ENCODE results near the gene CDH12.
"Not testable (repeated sequence)": the region's sequence is repeated elsewhere in the genome, so short reads cannot be mapped to it uniquely, and the experiment has no call there.

CDH12 gene

GRCh38 chr5:22852807-22853660 is at the start of gene CDH12:
Gene CDH12 (minus strand): TSS chr5:22853344.
- peak within 1 kb of the TSS; percentile 84 for H3K4me3 ChIP-seq (ENCODE audit: low read length)
- no peaks in the 10 kb centered on the region for H3K4me1 ChIP-seq (ENCODE audit: insufficient read depth, low read length)
- H3K27me3 ChIP-seq (ENCODE audit: insufficient read depth, low read length) = peaks cover 26% of the 10 kb centered on the region
- H3K36me3 ChIP-seq (ENCODE audit: insufficient read depth, low read depth, low read length) = no peaks in the 10 kb centered on the region
- H3K9ac ChIP-seq (ENCODE audit: low read depth, low read length) = no peak within 1 kb of the TSS; the same call in 1 of the 2 replicates
- no peak within 1 kb of the TSS for H3K27ac ChIP-seq (ENCODE audit: low read length)
- H3K9me3 ChIP-seq (ENCODE audit: insufficient read depth, low read depth, low read length) = no peaks in the 10 kb centered on the region

- H3K4me3 ChIP-seq (ENCODE audit: low read length) = no peak overlapping the region
- H3K9ac ChIP-seq (ENCODE audit: low read depth, low read length) = no peak overlapping the region
- no peak overlapping the region for H3K27ac ChIP-seq (ENCODE audit: low read length)
- no peaks in the 10 kb centered on the region for H3K36me3 ChIP-seq (ENCODE audit: insufficient read depth, low read depth, low read length)
- H3K9me3 ChIP-seq (ENCODE audit: insufficient read depth, low read depth, low read length) = peaks cover 11% of the 10 kb centered on the region; the same call in 1 of the 2 replicates
- H3K27me3 ChIP-seq (ENCODE audit: insufficient read depth, low read length) = no peaks in the 10 kb centered on the region
- no peaks in the 10 kb centered on the region for H3K4me1 ChIP-seq (ENCODE audit: insufficient read depth, low read length)
Measured at GRCh38 chr5:22901885-22902284, 48.7 kb upstream of the CDH12 start.

DNA sequence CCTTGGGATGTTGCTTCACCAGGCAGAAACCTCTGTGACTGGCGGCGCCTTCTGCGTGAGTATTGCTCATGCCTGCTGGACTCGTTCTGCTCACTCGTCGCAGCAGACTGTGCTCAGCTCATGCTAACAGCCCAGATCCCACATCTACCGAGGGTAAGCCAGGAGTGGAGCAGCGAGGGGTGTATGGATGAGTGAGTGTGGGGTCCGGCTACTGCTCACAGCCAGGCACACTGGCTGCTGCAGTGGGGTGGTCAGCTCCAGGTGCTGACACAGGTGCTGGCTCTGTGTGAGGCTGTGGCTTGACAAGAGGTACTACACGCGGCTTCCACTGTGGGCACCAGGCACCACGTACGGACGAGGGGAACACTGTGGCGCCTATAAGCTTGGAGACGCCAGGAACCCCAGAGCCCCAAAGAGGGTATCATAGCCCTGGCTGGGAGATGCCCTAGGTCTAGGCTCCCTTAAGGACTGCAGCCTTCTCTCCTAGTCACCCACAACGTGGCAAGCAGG is 47.7 kb upstream of the CDH12 start:
- H3K27me3 ChIP-seq (ENCODE audit: insufficient read depth, low read length) = no peaks in the 10 kb centered on the region
- H3K9me3 ChIP-seq (ENCODE audit: insufficient read depth, low read depth, low read length) = peaks cover 11% of the 10 kb centered on the region; the same call in 1 of the 2 replicates
- no peak overlapping the region for H3K4me3 ChIP-seq (ENCODE audit: low read length)
- H3K9ac ChIP-seq (ENCODE audit: low read depth, low read length) = no peak overlapping the region
- H3K4me1 ChIP-seq (ENCODE audit: insufficient read depth, low read length) = no peaks in the 10 kb centered on the region
- H3K27ac ChIP-seq (ENCODE audit: low read length) = no peak overlapping the region
- H3K36me3 ChIP-seq (ENCODE audit: insufficient read depth, low read depth, low read length) = no peaks in the 10 kb centered on the region

DNA sequence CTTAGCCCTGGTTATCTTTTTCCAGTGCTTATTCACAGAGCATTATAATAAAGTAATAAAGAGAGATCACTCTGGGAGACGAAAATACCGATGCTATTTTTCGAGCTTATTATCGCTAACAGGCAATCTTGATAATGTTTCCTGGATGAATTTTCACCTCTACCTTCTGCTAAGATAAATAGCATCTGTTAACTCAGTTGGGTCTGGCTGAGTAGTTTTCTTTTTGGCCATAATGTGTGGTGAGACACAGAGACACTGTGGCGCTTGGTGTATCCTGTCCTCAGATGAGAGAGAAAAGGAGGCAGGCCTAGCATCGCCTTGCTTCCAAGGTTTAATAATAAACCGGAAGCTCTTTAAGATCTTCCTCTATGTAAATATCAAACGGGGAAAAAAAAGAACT is 46.2 kb upstream of the CDH12 start:
- peaks cover 11% of the 10 kb centered on the region; the same call in 1 of the 2 replicates for H3K9me3 ChIP-seq (ENCODE audit: insufficient read depth, low read depth, low read length)
- no peak overlapping the region for H3K4me3 ChIP-seq (ENCODE audit: low read length)
- no peaks in the 10 kb centered on the region for H3K27me3 ChIP-seq (ENCODE audit: insufficient read depth, low read length)
- H3K9ac ChIP-seq (ENCODE audit: low read depth, low read length) = no peak overlapping the region
- H3K36me3 ChIP-seq (ENCODE audit: insufficient read depth, low read depth, low read length) = no peaks in the 10 kb centered on the region
- H3K4me1 ChIP-seq (ENCODE audit: insufficient read depth, low read length) = no peaks in the 10 kb centered on the region
- no peak overlapping the region for H3K27ac ChIP-seq (ENCODE audit: low read length)

DNA sequence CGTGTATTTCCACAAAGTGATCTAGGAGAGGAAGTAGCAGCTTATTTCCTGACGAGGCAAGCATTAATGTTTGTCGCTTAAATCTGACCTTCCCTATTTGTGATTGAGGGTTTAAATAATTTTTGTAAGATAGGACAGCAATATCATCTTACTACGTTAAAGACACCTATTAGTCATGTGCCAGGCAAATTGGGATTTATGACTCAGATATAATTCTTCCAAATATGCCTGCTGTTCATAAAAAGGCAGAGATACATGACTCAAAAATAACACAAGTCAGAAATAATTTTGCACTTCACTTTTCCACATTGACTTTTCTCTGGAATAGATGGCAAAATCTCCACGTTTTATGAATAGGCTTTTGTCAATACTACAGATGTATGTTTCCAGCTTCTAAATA is 43.0 kb upstream of the CDH12 start:
- H3K36me3 ChIP-seq (ENCODE audit: insufficient read depth, low read depth, low read length) = no peaks in the 10 kb centered on the region
- H3K4me3 ChIP-seq (ENCODE audit: low read length) = no peak overlapping the region
- no peaks in the 10 kb centered on the region for H3K27me3 ChIP-seq (ENCODE audit: insufficient read depth, low read length)
- no peak overlapping the region for H3K9ac ChIP-seq (ENCODE audit: low read depth, low read length)
- peaks cover 7% of the 10 kb centered on the region; the same call in 1 of the 2 replicates for H3K9me3 ChIP-seq (ENCODE audit: insufficient read depth, low read depth, low read length)
- no peak overlapping the region for H3K27ac ChIP-seq (ENCODE audit: low read length)
- H3K4me1 ChIP-seq (ENCODE audit: insufficient read depth, low read length) = no peaks in the 10 kb centered on the region

DNA sequence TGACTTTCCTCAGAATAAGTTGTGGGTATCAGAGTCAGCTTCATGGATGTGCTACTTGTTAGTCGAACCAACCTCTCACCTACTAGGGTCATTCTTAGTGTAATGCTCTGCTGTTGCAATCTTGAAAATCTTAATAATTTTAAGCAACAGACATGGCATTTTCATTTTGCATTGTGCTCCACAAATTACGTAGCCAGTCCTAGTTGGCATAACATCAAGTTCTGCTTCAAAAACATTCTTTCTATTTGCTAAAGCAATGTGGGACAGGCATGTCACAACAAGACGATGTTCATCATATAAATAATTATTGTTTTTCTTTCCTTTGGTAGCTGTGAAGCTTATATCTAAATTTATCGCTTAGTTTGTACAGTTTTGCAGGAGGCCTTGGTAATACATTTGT is 39.3 kb upstream of the CDH12 start:
- Histone ChIP-seq H3K9me3 (ENCODE audit: insufficient read depth, low read depth, low read length) (no peaks in the 10 kb centered on the region), H3K4me3 (ENCODE audit: low read length) (no peak overlapping the region), H3K4me1 (ENCODE audit: insufficient read depth, low read length) (no peaks in the 10 kb centered on the region; the same call in 1 of the 2 replicates)

DNA sequence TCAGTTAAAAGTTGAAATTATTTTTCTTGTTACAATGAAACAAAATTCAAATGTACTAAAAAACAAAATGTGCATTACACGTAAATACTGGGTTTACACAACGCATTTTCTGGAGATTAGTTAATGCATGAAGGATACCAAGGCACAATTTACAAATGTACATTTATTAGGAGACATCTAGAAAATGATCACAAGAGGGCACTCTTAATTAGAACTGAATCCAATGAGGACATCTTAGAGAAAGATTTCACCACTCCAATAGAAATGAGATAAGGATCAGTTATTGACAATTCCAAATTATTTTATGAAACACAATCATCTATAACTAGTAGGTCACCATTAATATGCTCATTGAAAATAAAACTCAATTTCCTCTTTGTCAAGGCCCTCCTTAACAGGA is 36.6 kb upstream of the CDH12 start:
- no peak overlapping the region for H3K9ac ChIP-seq (ENCODE audit: low read depth, low read length)
- H3K27ac ChIP-seq (ENCODE audit: low read length) = no peak overlapping the region
- no peaks in the 10 kb centered on the region for H3K36me3 ChIP-seq (ENCODE audit: insufficient read depth, low read depth, low read length)
- H3K4me1 ChIP-seq (ENCODE audit: insufficient read depth, low read length) = no peaks in the 10 kb centered on the region; the same call in 1 of the 2 replicates
- no peak overlapping the region for H3K4me3 ChIP-seq (ENCODE audit: low read length)
- no peaks in the 10 kb centered on the region for H3K27me3 ChIP-seq (ENCODE audit: insufficient read depth, low read length)
- H3K9me3 ChIP-seq (ENCODE audit: insufficient read depth, low read depth, low read length) = no peaks in the 10 kb centered on the region

More for the DNA sequence above, 39.3 kb upstream of the CDH12 start:
- Histone ChIP-seq H3K27ac (ENCODE audit: low read length) (no peak overlapping the region), H3K27me3 (ENCODE audit: insufficient read depth, low read length) (no peaks in the 10 kb centered on the region), H3K36me3 (ENCODE audit: insufficient read depth, low read depth, low read length) (no peaks in the 10 kb centered on the region), H3K9ac (ENCODE audit: low read depth, low read length) (no peak overlapping the region)

- no peaks in the 10 kb centered on the region for H3K36me3 ChIP-seq (ENCODE audit: insufficient read depth, low read depth, low read length)
- no peaks in the 10 kb centered on the region for H3K9me3 ChIP-seq (ENCODE audit: insufficient read depth, low read depth, low read length)
- no peaks in the 10 kb centered on the region; the same call in 1 of the 2 replicates for H3K4me1 ChIP-seq (ENCODE audit: insufficient read depth, low read length)
- H3K27me3 ChIP-seq (ENCODE audit: insufficient read depth, low read length) = no peaks in the 10 kb centered on the region
- H3K4me3 ChIP-seq (ENCODE audit: low read length) = no peak overlapping the region
- H3K9ac ChIP-seq (ENCODE audit: low read depth, low read length) = no peak overlapping the region
- no peak overlapping the region for H3K27ac ChIP-seq (ENCODE audit: low read length)
Measured at GRCh38 chr5:22887566-22887965, 34.4 kb upstream of the CDH12 start.

- not testable (repeated sequence) for H3K4me1 ChIP-seq (ENCODE audit: insufficient read depth, low read length); H3K27ac ChIP-seq (ENCODE audit: low read length); H3K9ac ChIP-seq (ENCODE audit: low read depth, low read length); H3K36me3 ChIP-seq (ENCODE audit: insufficient read depth, low read depth, low read length); H3K27me3 ChIP-seq (ENCODE audit: insufficient read depth, low read length); H3K4me3 ChIP-seq (ENCODE audit: low read length); H3K9me3 ChIP-seq (ENCODE audit: insufficient read depth, low read depth, low read length)
Measured at GRCh38 chr5:22858911-22859310, 5.8 kb upstream of the CDH12 start.

- Histone ChIP-seq H3K27me3 (ENCODE audit: insufficient read depth, low read length) (peaks cover 22% of the 10 kb centered on the region), H3K27ac (ENCODE audit: low read length) (no peak overlapping the region), H3K4me1 (ENCODE audit: insufficient read depth, low read length) (no peaks in the 10 kb centered on the region), H3K9me3 (ENCODE audit: insufficient read depth, low read depth, low read length) (no peaks in the 10 kb centered on the region), H3K4me3 (ENCODE audit: low read length) (no peak overlapping the region), H3K36me3 (ENCODE audit: insufficient read depth, low read depth, low read length) (no peaks in the 10 kb centered on the region), H3K9ac (ENCODE audit: low read depth, low read length) (no peak overlapping the region)
Measured at GRCh38 chr5:22855824-22856223, 2.7 kb upstream of the CDH12 start.

DNA sequence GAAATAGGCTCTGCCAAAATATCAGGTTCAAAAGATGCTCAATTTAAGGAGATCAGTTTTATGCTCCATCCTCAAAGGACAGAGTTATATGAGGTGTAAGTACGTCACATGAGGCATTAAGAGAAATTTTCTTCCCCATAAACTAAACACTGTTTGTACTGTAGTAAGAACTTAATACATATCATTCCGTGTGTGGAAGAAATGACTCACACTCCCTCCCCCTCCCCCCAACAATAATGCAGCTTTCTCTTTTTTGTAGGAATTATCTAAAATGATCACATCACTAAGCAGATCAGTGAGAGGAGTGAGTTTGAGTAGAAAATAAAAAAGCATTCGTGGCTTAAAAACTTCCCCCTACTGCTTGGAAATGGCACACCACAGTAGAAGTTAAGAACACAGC is 2.2 kb downstream of the CDH12 start:
- no peak overlapping the region for H3K9ac ChIP-seq (ENCODE audit: low read depth, low read length)
- H3K4me1 ChIP-seq (ENCODE audit: insufficient read depth, low read length) = no peaks in the 10 kb centered on the region
- H3K27ac ChIP-seq (ENCODE audit: low read length) = no peak overlapping the region
- peaks cover 26% of the 10 kb centered on the region for H3K27me3 ChIP-seq (ENCODE audit: insufficient read depth, low read length)
- H3K4me3 ChIP-seq (ENCODE audit: low read length) = no peak overlapping the region
- H3K36me3 ChIP-seq (ENCODE audit: insufficient read depth, low read depth, low read length) = no peaks in the 10 kb centered on the region
- H3K9me3 ChIP-seq (ENCODE audit: insufficient read depth, low read depth, low read length) = no peaks in the 10 kb centered on the region

DNA sequence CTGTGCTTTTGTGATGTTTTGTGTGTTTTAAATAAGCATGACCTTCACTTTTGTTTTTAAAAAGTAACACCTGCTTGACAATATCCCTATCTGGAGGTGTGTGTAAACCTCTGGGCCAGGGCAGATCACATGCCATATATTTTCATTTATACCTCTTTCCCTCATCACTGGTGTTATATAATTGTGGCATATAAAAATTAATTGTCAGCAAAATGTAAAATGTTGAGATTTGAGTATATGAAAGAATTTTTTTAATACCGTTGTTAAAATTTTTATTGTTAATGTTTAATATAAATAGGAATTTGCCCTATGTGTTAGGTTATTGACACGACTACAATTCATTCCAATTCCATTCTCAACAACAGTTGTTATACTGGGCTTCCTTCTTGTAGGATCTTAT is 6.5 kb downstream of the CDH12 start:
- H3K4me1 ChIP-seq (ENCODE audit: insufficient read depth, low read length) = no peaks in the 10 kb centered on the region
- H3K27ac ChIP-seq (ENCODE audit: low read length) = no peak overlapping the region
- peaks cover 12% of the 10 kb centered on the region for H3K27me3 ChIP-seq (ENCODE audit: insufficient read depth, low read length)
- no peak overlapping the region for H3K4me3 ChIP-seq (ENCODE audit: low read length)
- no peaks in the 10 kb centered on the region for H3K9me3 ChIP-seq (ENCODE audit: insufficient read depth, low read depth, low read length)
- H3K36me3 ChIP-seq (ENCODE audit: insufficient read depth, low read depth, low read length) = no peaks in the 10 kb centered on the region
- no peak overlapping the region for H3K9ac ChIP-seq (ENCODE audit: low read depth, low read length)
